ENCODE results near the gene TRMT10A.

The TRMT10A gene, protein sequence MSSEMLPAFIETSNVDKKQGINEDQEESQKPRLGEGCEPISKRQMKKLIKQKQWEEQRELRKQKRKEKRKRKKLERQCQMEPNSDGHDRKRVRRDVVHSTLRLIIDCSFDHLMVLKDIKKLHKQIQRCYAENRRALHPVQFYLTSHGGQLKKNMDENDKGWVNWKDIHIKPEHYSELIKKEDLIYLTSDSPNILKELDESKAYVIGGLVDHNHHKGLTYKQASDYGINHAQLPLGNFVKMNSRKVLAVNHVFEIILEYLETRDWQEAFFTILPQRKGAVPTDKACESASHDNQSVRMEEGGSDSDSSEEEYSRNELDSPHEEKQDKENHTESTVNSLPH

DNA sequence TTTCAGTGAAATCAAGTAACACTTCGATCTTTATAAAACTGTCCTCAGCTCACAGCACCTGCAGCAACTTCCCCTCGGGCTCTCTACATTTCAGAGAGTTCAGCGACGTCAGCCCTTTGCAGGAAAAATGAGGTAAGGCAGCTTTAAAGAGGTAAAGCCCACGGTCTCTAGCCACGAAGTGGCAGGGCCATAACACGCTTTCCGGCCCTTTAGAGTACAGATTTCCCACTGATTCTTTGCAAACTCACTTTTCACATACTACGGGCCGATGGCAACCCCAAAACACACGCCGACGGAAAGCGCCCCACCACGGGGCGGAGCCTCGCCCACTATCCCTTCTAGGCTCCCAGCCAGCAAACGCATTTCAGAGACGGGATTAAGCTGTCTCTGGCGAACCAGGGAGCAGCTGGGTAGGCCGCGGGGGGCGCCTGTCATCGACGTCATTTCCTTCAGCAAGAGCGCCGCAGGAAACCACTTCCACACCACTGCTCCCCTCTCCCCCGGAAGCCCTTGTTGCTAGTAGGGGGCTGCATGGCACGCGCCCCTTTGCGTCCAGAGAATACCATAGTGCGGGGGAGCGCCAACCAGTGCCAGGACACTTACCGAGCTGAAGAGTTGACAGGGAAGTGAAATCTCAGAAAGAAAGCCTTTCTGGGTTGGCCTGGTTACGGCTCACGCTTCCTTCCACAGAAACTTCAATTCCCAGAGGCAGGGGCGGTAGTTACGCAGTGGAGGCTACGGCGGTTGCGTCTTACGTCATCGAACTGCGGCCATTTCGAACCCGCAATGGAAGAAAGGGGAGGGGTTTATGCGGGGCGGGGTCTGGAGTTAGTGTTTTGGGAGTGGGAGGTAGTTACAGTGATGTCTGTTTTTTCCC lies at the start of gene TRMT10A:
TSS of gene TRMT10A (minus strand) at position 730 of the 877 bp plus-strand sequence. CDS start 4,701 bp downstream, outside the sequence.
- peak; percentile 97 for DNase-seq

DNA sequence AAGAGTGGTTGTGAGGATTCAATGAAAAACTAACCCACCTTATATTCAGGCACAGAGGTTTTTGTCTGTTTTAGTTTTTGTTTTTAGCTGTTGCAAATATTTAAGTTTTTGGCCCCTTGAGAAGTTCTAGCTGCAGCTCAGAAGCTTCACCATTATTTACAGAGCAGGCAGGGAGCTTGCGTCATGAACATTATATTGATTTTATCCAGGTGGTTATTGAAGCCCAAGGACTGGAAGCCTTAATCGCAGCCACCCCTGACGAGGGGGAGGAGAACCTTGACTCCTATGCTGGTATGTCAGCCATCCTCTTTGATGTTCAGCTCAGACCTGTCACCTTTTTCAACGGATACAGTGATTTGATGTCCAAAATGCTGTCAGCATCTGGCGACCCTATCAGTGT lies 48.9 kb upstream of the TRMT10A start:
- DNase-seq, result no peak

DNA sequence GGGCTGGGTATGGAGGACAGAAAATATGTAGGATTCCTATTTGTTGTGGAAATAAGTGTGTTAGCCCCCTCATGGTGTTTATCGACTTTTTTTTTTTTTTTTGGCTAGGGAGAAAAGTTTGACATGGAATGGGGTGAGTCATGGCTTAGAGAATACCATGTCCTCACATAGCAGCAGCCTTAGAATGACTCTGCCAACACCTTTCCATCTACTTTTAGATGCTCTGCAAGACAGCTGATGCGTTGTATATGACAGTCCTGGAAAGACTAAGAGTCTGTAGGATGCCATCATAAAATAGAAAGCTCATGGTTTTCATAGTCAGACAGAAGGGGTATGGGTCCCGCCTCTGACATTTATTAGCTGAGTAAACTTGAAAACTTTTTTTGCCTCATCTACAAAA lies 48.4 kb upstream of the TRMT10A start:
- no peak for DNase-seq

DNA sequence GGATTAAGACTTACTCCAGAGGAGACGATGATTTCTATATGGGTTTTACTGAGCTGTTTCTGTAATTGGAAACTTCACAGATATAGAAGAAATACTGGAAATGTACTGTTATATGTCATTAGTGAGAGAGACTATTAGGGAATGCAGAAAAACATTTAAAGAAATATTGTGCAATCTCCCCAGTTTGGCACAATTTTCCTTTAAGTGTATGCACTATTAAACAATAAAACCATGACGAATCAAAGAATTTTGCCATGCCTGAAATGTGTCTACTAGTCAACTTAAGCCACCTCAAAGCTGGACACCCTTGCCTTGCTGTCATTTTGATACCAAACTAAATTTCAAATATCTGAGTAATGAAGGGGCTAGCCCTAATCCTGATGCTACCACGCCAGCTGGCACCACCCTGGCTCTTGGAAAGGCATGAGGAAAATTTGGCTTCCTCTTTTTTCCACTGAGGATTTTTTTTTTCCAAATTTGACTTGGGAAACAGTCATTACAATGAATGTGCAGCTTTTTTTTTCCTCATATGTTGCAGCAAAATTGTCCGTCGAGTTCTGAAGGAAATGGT lies 46.9 kb upstream of the TRMT10A start:
- no peak for DNase-seq

DNA sequence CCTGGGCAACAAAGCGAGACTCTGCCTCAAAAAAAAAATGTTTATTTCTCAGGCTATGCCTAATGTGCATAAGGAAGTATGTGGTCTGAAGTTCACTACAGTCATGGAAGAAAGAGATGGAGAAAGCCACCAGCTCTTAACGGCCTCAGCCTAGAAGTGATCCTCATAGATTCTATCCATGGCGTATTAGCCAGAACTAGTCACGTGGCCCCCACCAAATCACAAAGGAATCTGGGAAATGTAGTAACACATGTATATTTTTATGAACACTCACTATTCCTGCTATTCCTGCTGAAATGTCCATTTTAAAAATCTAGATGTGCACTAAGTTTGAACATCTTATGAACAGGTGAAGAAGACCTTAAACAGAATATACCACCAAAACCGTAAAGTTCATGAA lies 44.6 kb upstream of the TRMT10A start:
- no peak for DNase-seq

DNA sequence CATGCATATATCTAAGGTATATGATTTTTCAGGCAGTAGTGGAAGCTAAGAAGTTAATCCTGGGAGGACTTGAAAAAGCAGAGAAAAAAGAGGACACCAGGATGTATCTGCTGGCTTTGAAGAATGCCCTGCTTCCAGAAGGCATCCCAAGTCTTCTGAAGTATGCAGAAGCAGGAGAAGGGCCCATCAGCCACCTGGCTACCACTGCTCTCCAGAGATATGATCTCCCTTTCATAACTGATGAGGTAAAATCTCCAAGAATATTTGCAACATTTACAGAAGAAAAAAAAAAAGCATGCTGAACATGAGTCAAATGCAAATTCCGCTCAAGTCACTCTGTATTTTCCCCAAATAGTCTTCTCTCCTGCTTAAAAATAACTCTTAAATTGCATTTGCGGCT lies 42.9 kb upstream of the TRMT10A start:
- DNase-seq, result no peak

DNA sequence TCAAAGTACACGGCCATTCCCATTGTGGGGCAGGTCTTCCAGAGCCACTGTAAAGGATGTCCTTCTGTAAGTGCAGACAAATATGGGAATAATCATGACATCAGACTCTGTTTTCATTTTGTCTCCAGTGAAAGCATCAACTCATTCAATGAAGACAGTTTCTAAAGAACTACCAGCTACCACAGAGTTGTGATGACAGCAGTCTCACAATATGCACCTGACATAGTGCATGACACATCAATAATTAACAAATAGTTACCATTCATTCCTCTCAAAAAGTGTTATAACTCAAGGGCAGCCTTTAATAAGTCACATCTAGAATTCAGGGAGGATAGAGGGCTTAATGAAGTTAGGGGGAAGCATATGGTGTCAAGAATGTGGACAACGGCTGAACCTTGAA lies 31.0 kb upstream of the TRMT10A start:
- no peak for DNase-seq

DNA sequence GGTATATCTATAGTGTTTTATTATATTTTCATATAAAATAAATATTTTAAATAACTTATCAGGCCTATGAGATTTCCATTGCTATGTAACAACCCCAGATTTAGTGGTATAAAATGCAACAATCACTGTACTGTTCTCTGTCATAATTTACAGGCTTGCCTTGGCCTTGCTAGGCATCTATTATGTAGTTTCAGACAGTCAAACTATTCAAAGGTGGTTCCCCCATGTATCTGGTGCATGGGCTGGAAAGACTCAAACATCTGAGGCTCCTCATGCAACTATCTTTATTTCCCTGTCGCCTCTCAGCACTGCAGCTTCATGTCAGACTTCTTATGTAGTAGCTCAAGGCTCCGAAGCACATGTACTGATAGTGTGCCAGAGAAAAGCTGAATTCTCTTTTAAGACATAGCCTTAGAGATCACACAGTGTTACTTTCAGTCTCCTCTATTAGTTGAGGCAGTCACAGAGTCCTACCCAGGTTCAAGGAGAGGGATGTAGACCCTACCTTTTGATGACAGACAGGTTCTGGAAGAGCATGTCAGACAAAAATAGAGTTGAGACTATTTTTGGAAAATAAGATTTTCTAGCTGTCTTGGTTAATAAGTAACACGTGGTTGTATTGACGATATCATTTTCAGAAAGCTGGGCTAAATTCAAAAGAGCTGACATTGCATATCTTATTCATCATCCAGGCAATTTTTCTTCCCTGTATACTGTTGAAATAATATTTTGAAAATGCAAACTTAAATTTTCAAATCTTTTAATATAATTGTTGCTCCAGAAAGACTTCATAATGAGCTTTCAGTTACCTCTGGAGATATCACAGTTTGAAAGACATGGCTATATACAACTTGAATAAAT lies 30.2 kb upstream of the TRMT10A start:
- DNase-seq, result no peak

DNA sequence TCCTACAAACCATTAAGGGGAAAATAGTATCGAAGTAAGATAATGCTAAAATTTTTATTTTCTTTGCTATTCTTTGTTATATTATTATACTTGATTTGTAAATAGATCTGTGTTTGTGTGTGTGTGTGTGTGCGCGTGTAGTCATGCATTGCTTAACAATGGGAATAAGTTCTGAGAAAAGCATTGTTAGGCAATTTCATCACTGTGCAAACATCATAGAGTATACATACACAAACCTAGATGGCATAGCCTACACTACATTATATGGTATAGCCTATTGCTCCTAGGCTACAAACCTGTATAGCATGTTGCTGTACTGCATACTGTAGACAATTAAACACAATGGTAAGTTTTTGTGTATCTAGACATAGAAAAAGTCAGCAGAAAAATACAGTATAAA lies 27.9 kb upstream of the TRMT10A start:
- DNase-seq, result no peak

DNA sequence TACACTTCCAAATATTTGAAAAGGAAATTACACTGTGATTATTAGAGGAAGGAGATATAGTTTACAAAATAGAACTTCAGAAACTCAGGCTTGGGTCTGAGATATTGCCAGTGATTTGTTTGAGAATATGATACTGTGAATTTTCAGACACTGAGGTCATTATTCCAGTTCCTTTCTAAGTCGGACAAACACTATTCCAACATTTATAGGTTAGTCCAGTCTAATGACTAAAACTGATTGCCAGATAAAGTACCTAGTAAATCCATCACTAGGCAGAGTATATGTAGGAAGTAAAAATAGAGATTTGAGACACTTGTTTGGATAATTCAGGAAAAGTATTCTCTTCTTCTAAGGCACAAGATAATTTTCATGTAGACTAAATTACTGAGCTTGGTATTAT lies 24.0 kb upstream of the TRMT10A start:
- no peak for DNase-seq

DNA sequence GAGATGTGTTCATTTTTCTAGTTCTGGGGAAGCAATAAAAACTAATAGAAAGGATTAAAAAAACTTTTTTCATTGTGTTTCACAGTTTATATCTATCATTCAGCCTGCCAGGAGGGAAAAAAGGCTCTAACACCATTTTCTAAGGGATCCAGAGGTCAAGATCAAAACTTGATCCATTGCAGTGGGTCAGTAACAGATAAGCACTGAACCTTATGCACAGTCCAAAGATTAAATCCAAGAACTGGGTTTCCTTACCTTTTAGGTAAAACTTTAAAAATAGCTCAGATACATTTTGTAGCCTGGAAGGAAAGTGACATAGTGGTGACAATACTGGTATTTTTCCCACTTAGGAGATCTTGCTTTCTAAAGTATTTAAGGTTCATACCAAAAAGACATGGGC lies 23.5 kb upstream of the TRMT10A start:
- no peak for DNase-seq

DNA sequence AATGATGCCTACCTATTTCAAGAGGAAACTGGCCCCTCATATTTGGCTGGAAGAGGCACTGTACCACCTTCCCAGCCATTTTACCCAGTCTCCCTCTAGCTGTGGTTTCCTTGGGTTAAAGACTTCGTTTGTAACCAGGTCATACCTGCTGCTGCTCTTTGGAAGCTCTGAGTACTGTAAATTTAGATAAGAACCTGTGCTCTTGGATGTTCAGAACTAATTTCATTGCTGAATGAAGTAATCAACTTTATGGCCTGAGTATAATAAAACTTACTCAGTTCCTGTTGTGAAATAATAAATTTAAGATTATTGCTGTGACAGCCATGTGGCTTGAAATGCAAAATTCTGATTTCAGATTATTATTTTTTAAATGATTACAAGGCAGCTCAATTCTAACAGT lies 23.0 kb upstream of the TRMT10A start:
- DNase-seq, result no peak

DNA sequence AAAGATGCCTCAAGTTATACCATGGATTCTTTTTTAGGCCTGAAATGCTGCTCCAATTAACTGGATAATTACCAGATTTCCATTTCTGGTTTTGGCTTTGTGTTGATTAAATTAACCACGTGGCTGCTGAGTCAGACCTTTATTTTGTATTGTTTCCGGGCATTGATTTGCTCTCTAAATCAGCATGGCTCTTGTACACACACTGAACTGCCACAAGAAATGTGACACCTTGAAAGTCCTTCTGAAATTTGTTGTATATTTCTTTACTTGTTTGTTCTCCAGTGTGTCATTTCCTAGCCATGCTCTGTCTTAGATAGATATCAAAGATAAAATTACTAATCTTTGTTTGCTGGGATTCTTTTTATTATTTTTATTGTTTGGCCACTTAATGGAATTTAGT lies 22.5 kb upstream of the TRMT10A start:
- no peak for DNase-seq

DNA sequence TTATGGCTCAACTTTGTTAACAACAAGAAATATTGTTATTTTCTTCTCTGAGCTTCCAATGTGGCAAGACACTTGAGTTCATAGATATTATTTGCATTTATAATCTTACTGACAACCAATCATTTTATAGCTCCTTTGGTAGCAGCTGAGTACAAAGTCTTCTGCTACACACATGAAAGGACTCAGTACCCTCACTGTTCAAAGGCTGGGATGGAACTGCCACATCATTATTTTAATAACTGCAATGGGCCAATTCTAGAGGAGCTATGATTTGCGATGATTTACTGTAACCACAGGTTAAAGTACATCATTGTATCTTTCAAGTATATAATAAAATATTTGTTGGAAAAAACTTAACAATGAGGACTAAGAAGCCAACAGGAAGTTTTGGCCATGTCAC lies 21.7 kb upstream of the TRMT10A start:
- DNase-seq, result no peak

DNA sequence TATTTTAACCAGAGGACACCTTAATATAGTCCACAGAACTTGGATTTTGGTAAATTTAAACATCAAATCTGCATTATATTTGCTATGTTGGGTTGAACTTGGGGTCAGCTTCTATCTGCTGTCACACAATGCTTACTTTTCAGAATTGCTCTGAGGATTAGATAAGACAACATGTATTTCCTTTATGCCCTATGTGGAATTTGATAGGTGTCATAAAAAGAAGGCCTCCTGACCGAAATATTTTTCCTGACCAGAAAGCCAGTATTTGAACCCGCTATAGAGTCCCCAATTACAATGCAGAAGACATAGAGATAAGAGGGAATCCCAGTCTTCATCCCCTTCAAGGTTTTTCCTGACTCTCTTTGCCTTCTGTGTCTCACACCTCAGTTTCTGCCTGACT lies 14.9 kb upstream of the TRMT10A start:
- no peak for DNase-seq

DNA sequence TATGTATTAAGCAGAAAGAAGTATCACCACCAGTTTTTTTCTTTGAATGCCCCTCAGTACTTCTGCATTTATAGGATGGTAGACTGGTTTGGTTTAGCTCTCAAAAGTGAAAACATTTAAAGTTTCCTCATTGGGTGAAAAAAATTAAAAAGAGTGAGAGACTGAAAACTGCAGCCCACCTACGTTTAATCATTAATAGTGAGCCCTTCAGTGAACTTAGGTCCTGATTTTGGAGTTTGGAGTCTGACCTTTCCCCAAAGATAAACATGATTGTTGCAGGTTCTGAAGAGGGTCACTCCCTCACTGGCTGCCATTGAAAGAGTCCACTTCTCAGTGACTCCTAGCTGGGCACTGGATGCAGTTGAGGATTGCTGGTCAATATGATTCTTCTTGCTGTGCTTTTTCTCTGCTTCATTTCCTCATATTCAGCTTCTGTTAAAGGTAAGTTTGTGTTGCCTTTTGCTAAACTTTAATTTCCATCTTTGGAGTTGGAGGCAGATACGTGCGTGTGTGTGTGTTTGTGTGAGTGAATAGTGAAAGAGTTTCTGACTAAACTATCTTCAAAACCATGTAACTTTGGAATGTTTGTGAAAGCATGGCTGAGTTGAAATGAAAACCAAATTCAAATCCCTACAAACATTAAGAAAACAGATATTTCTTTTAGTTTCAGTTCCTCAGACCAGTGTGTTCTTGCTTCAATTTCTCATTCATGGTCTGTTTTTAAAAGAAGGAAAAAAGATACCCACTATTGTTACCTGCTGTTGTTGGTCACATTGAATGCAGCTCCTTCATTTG lies 10.9 kb upstream of the TRMT10A start, which contains the start of gene MTTP:
TSS of gene MTTP (plus strand) at position 295 of the 795 bp plus-strand sequence. CDS start at position 381, 86 bp downstream.
- no peak for DNase-seq

DNA sequence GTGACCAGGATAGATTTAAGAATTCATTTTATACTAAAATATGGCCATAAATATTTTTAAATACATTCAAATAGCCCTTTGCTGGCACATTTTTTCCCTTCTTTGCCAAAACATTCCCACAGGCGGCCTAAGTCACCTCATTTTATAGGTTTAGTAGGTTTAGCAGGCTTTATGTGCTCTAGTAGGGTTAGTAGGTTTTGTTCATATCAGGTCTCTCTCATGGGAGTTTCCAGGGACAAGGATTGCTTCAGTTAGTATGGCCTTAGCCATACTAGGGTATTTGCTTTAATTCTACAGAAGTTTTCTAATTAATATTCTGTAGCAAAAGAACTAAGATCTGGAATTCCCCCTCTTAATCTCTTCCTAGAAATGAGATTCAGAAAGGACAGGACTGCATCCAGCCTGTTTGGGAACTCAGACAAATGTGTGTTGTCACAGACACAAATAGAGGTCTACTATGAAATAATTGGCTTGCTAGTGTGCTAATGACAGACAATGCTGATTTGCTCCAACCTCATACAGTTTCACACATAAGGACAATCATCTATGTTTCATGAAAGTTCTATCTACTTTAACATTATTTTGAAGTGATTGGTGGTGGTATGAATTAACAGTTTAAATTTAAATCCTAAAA lies 10.0 kb upstream of the TRMT10A start:
- DNase-seq, result no peak

DNA sequence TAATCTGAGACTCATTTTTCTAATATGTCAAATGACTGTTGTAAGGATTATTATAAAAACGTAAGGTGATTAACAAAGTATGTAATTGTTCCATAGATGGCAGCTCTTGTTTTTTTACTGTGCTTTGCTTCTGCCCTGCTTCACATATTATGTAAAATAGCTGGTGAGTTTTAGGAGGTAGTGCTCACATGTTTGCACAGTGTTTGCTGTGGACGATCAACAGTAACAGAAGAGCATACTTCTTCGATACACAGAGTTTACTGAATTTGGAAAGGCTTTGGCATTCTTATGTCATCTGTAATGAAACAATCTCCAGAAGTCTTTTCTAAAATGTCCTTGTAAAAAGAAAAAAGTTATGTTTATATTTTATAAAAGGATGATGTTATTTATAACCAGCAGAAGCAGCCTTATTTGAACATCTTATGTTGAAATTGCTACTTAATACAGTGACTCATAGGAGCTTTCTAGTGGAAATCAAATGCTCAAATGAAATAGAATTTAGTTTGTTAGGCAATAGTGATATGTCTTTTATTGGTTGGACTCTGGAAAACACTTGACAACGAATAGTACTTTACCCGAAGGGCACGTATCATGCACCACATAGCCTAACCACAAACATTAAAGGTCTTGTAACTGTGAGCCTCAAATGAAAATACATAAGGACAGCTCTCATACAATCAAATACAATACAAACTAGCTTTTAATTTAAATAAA lies 8.8 kb upstream of the TRMT10A start:
- DNase-seq, result no peak

DNA sequence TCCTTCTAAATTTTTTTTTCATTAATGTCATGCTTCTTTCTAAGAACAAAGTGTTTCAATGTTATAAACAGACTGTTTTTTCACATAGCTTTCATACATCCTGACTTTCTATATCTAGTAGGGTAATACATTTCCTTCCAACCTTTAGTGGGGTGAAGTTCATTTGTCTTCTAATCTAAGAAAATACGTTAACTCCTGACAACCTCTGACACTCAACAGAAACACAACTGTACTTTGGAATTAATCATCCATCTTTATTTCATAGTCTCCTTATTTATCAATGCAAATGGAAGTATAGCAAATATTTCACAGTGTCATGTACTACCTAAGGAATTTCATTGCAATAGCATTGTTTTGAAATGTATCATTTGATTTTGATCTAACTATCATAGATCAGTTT lies 8.0 kb upstream of the TRMT10A start:
- DNase-seq, result no peak

DNA sequence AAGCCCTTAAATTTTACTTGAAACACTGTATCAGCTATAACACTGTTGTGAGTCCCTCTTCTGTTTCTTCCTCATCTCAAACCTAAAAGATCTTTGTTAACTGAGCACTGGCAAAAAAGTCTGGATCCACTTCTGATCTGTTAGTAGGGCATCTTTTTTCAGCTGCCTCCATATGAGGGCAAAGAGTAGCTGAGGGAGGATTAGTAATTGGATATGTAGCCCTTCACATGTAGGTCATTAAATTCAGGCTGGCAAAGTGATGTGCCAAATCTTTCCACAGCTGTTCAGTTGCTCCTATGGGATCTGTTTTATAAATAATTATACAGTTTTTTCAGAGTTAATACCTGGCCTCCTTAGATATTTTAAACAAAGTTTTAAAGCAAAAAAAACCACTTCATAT lies 1.1 kb upstream of the TRMT10A start:
- no peak for DNase-seq

DNA sequence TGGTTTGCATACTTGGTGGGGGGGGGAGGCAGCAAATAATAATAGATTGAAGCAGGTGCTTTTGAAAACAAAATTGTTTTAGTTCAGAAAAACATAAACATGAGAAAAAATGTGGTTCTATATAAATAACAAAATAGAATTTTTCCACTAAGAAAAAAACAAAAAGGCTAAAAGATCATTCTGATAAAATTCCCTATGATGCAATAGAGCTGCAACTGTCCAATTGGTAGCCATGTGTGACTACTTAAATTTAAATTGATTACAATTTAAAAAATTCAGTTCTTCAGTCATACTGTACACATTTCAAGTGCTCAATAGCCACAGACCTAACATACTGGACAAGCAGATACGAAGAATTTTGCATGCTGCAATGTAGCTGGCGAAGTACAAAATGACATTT lies 11.0 kb downstream of the TRMT10A start:
- no peak for DNase-seq

All from stimulated activated CD4-positive, alpha-beta T cell treated with anti-CD3 and anti-CD28 coated beads, Interleukin-4, amount 100 ng/mL, for 24 hours (primary cell).